SK-N-SH (cell line): ENCODE data around the gene PPP1R1B. TPM values are rescaled to one million over a fixed set of nuclear protein-coding genes. Genes with fewer than 3 reads are reported as not detected.
A peak's percentile ranks its signal among the peaks of the same experiment; 100 is the strongest.

Experiments used
- CTCF ChIA-PET: fragments of 300-600, 350-600 bp; formaldehyde crosslinking; extraction: SDS; loops from one replicate; lab custom pipeline; 2021; lab: Yijun Ruan, JAX
- POLR2A ChIA-PET: fragments of 350-600 bp; sonication (Branson Sonifier 250); formaldehyde crosslinking; extraction: SDS; loops from one replicate; lab custom pipeline; 2020; ENCODE audit warnings: antibody characterized with exemption, inconsistent platforms; lab: Yijun Ruan, JAX
- DNase-seq: peaks from one replicate; pipeline ENCODE4 v3.0.0; 2012
- H2AFZ ChIP-seq: fragments of 200-600 bp; sonication (generic); 2 replicates; pipeline ENCODE4 v1.8.1; 2016; ENCODE audit warnings: antibody characterized with exemption, mild to moderate bottlenecking, low read depth
- H3F3A ChIP-seq: fragments of 200-600 bp; sonication (generic); replicated peaks from 2 replicates; pipeline ENCODE3; 2016; ENCODE audit warnings: antibody characterized with exemption, mild to moderate bottlenecking; ENCODE audit not compliant: insufficient read depth
- H3K27ac ChIP-seq, 2 experiments: fragments of 200-500 bp in 1 of 2; fragments of 200-600 bp in 1 of 2; sonication (Bioruptor generic) in 1 of 2; sonication (generic), shearing (Covaris generic) in 1 of 2; 2 replicates each; pipeline versions ENCODE4 v1.5.1 to v1.6.1; 2014 to 2016; ENCODE audit warnings: low read depth in 2 of 2, inconsistent platforms in 1 of 2, low read length in 1 of 2, mild to moderate bottlenecking in 1 of 2, mixed read lengths in 1 of 2
- H3K27me3 ChIP-seq: fragments of 200-600 bp; sonication (generic), shearing (Covaris generic); 2 replicates; pipeline ENCODE4 v1.6.1; 2016; ENCODE audit warnings: mixed run types; ENCODE audit not compliant: insufficient read depth
- H3K36me3 ChIP-seq, 2 experiments: fragments of 200-500 bp in 1 of 2; fragments of 200-600 bp in 1 of 2; sonication (Bioruptor generic) in 1 of 2; sonication (generic) in 1 of 2; replicated peaks in 1 of 2; 2 replicates each; pipeline versions ENCODE3 to v1.5.1; 2014 to 2016; ENCODE audit warnings: low read length in 1 of 2, mild to moderate bottlenecking in 1 of 2; ENCODE audit not compliant: insufficient read depth in 2 of 2, control insufficient read depth in 1 of 2
- H3K4me1 ChIP-seq, 2 experiments: fragments of 200-500 bp in 1 of 2; fragments of 200-600 bp in 1 of 2; sonication (Bioruptor generic) in 1 of 2; sonication (generic), shearing (Covaris generic) in 1 of 2; 2 replicates each; pipeline versions ENCODE4 v1.5.1 to v1.6.1; 2014 to 2016; ENCODE audit warnings: low read depth in 1 of 2, low read length in 1 of 2, mixed run types in 1 of 2; ENCODE audit not compliant: insufficient read depth in 2 of 2, control insufficient read depth in 1 of 2
- H3K4me2 ChIP-seq: fragments of 200-600 bp; sonication (generic), shearing (Covaris generic); 2 replicates; pipeline ENCODE4 v1.6.1; 2017; ENCODE audit warnings: mixed run types
- H3K4me3 ChIP-seq, 2 experiments: fragments of 200-500 bp in 1 of 2; fragments of 200-600 bp in 1 of 2; sonication (Bioruptor generic) in 1 of 2; sonication (generic), shearing (Covaris generic) in 1 of 2; 2 replicates each; pipeline versions ENCODE4 v1.5.1 to v1.8.1; 2014 to 2016; ENCODE audit warnings: low read depth in 2 of 2, inconsistent platforms in 1 of 2, low read length in 1 of 2, mild to moderate bottlenecking in 1 of 2, mixed read lengths in 1 of 2, moderate library complexity in 1 of 2
- H3K79me2 ChIP-seq: fragments of 200-600 bp; sonication (generic); 2 replicates; pipeline ENCODE4 v1.8.1; 2017; ENCODE audit warnings: mild to moderate bottlenecking; ENCODE audit not compliant: insufficient read depth
- H3K9ac ChIP-seq: fragments of 200-600 bp; sonication (generic); 2 replicates; pipeline ENCODE4 v1.6.1; 2017; ENCODE audit warnings: mixed run types
- H3K9me2 ChIP-seq: fragments of 200-600 bp; sonication (generic); 2 replicates; pipeline ENCODE4 v1.6.1; 2017; ENCODE audit warnings: mixed run types
- H3K9me3 ChIP-seq: fragments of 200-600 bp; sonication (generic); 2 replicates; pipeline ENCODE4 v1.6.1; 2017; ENCODE audit warnings: mixed run types, mild to moderate bottlenecking, moderate library complexity
- H4K20me1 ChIP-seq: fragments of 200-600 bp; sonication (generic); 2 replicates; pipeline ENCODE4 v1.6.1; 2017; ENCODE audit warnings: mild to moderate bottlenecking, mixed run types; ENCODE audit not compliant: insufficient read depth
- CHD2 ChIP-seq: fragments of 150-350 bp; IDR thresholded peaks from 2 replicates; pipeline ENCODE4 v1.6.1; 2018; ENCODE audit warnings: low read length; ENCODE audit not compliant: partially characterized antibody
- EP300 ChIP-seq, 2 experiments: IDR thresholded peaks; 2 replicates each; pipeline versions ENCODE4 v1.4.0 to v1.6.1; 2012; ENCODE audit warnings: borderline replicate concordance in 1 of 2, low read depth in 1 of 2, low read length in 1 of 2
- EZH2phosphoT487 ChIP-seq: fragments of 200-600 bp; sonication (generic); IDR thresholded peaks from 2 replicates; pipeline ENCODE4 v1.6.1; 2017; ENCODE audit warnings: low read depth, mixed run types, mild to moderate bottlenecking, antibody characterized with exemption, moderate library complexity, borderline replicate concordance
- FOSL2 ChIP-seq: IDR thresholded peaks from 2 replicates; pipeline ENCODE4 v1.4.0; 2012; ENCODE audit warnings: low read depth, mild to moderate bottlenecking, moderate library complexity, borderline replicate concordance
- FOXJ3 ChIP-seq: sonication (generic); formaldehyde crosslinking; IDR thresholded peaks from 2 replicates; pipeline ENCODE4 v1.5.1; 2020; ENCODE audit warnings: mild to moderate bottlenecking, missing genetic modification reagents
- FOXM1 ChIP-seq: IDR thresholded peaks from 2 replicates; pipeline ENCODE4 v1.4.0; 2012; ENCODE audit warnings: low read depth, mild to moderate bottlenecking
- JUND ChIP-seq: IDR thresholded peaks from 2 replicates; pipeline ENCODE4 v1.4.0; 2012
- NFIC ChIP-seq: IDR thresholded peaks from 2 replicates; pipeline ENCODE4 v1.4.0; 2012; ENCODE audit warnings: borderline replicate concordance
- NRF1 ChIP-seq: IDR thresholded peaks from 2 replicates; pipeline ENCODE4 v1.6.1; 2012; ENCODE audit warnings: low read depth, mild to moderate bottlenecking, low read length
- RAD21 ChIP-seq: IDR thresholded peaks from 2 replicates; pipeline ENCODE4 v1.6.1; 2012; ENCODE audit warnings: mild to moderate bottlenecking, low read length
- SMC3 ChIP-seq: IDR thresholded peaks from 2 replicates; pipeline ENCODE4 v1.6.1; 2012; ENCODE audit warnings: low read depth, low read length, improper control_type of control experiment
- TAF1 ChIP-seq: IDR thresholded peaks from 2 replicates; pipeline ENCODE4 v1.6.1; 2012; ENCODE audit warnings: low read depth, mild to moderate bottlenecking, low read length, moderate library complexity, borderline replicate concordance
- USF1 ChIP-seq: IDR thresholded peaks from 2 replicates; pipeline ENCODE4 v1.4.0; 2012; ENCODE audit warnings: low read depth, borderline replicate concordance
- WGBS: methylation state at CpG from one replicate; pipeline ENCODE4 v1.1.6; 2017; ENCODE audit warnings: low lambda C conversion rate; 5-methylcytosine and 5-hydroxymethylcytosine counted together
- polyA plus RNA-seq, 3 experiments: library from polyadenylated mRNA; depleted of rRNA; stranded (reverse); fragments of >200 nt; gene quantifications; 2 replicates each; pipeline ENCODE4 v1.2.3, GENCODE V29; 2012
- TF ChIP-seq, protein P1 (sequence below): IDR thresholded peaks from 2 replicates; pipeline ENCODE4; 2012
- TF ChIP-seq, protein P2 (sequence below): fragments of 150-350 bp; IDR thresholded peaks from 2 replicates; pipeline ENCODE4 v1.6.1; 2016; ENCODE audit warnings: mild to moderate bottlenecking, low read depth, low read length
- TF ChIP-seq, protein P3 (sequence below): IDR thresholded peaks from 2 replicates; pipeline ENCODE4 v1.4.0; 2012; ENCODE audit warnings: low read depth, borderline replicate concordance
- TF ChIP-seq, protein P4 (sequence below): fragments of 200-600 bp; sonication (generic); IDR thresholded peaks from 2 replicates; pipeline ENCODE4 v1.6.1; 2017; ENCODE audit warnings: antibody characterized with exemption, mild to moderate bottlenecking, moderate library complexity

Gene PPP1R1B
- polyA plus RNA-seq, 1 of the 3 experiments (the other 2 are of a cell fraction), result 0.07 TPM

DNA sequence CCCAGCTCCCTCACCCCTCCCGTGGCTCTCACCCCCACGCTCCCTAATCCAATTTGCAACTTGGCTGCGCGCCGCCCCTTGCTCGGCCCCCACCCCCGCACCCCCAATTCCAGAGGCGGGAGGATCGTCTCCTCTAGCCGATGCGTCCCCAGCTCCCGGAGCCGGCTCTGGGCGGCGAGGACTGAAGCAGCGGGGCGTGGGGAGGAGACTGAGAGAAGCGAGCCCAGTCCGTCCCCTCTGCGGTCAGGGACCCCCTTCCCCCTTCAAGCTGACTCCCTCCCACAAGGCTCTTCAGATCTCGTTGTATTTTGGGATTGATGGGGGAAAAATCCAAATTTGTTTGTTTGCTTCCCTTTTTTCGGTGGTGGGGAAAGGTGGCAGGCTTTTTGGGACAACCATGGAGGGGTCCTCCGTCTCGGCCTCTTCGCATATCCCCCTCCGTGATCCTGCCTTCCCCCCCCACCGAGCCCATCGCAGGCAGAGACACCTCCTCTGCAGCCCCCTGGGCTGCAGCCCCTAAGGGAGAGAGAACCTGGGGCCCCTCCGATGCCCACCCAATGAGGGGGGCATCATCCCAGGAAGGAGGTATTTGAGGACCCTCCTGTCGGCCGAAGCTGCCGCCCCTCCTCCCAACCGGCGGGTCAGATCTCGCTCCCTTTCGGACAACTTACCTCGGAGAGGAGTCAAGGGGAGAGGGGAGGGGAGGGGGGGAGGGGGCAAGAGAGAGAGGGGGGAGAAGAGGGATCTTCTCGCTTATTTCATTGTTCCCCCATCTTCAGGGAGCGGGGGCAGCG lies 19.5 kb upstream of the PPP1R1B start:
- Histone ChIP-seq H3K9me2 (no peaks in the 10 kb centered on the region), H3F3A (no peaks in the 10 kb centered on the region), H2AFZ (no peak overlapping the region), H4K20me1 (0 out of 2 replicates have a peak, but pooled peaks cover 5% of the 10 kb centered on the region), H3K36me3 (no peaks in the 10 kb centered on the region), H3K79me2 (no peaks in the 10 kb centered on the region), H3K9ac (no peak overlapping the region), H3K4me3 (no peak overlapping the region), H3K27me3 (peaks cover 89% of the 10 kb centered on the region), H3K4me2 (no peak overlapping the region; the same call in 1 of the 2 replicates), H3K9me3 (no peaks in the 10 kb centered on the region), H3K4me1 (no peaks in the 10 kb centered on the region; a peak in 1 of 4 replicates), H3K27ac (no peak overlapping the region)
- POLR2A ChIA-PET, result interaction anchor here (0.7 kb wide), 1 partner anchor 8 kb away, joined by 3 read pairs; no protein-coding TSS in a partner anchor
- no peak for TF ChIP-seq FOSL2
- no peak for TF ChIP-seq FOXM1
- no peak for TF ChIP-seq FOXJ3 (CRISPR knock-in tag)
- TF ChIP-seq, protein P1, sequence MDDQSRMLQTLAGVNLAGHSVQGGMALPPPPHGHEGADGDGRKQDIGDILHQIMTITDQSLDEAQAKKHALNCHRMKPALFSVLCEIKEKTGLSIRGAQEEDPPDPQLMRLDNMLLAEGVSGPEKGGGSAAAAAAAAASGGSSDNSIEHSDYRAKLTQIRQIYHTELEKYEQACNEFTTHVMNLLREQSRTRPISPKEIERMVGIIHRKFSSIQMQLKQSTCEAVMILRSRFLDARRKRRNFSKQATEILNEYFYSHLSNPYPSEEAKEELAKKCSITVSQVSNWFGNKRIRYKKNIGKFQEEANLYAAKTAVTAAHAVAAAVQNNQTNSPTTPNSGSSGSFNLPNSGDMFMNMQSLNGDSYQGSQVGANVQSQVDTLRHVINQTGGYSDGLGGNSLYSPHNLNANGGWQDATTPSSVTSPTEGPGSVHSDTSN, result no peak
- TF ChIP-seq CHD2, result no peak
- TF ChIP-seq TAF1, result no peak
- TF ChIP-seq NFIC, result no peak
- TF ChIP-seq EZH2phosphoT487, result no peak
- no peak for TF ChIP-seq USF1
- no peak for DNase-seq
- CTCF ChIA-PET, result interaction anchor here (1.5 to 17.5 kb wide), 2 partner anchors 8 to 15 kb away, joined by 4 to 285 read pairs; partner anchors contain the start of gene PPP1R1B
- 8% methylated on average over 27 of the region's 40 CpGs for WGBS

GRCh38 chr17:39607851-39608130 lies 19.0 kb upstream of the PPP1R1B start, which contains the start of gene NEUROD2:
Gene NEUROD2 (minus strand): TSS chr17:39607920. CDS start chr17:39606599, 1,321 bp downstream.
- Histone ChIP-seq H2AFZ (no peak within 1 kb of the TSS), H3K27me3 (peaks cover 84% of the 10 kb centered on the region), H4K20me1 (0 out of 2 replicates have a peak, but pooled peaks cover 5% of the 10 kb centered on the region), H3K36me3 (no peaks in the 10 kb centered on the region), H3K4me2 (peak within 1 kb of the TSS; percentile 7; the same call in 1 of the 2 replicates), H3K27ac (no peak within 1 kb of the TSS), H3K4me1 (no peaks in the 10 kb centered on the region; a peak in 1 of 4 replicates), H3F3A (no peaks in the 10 kb centered on the region), H3K79me2 (no peaks in the 10 kb centered on the region), H3K4me3 (no peak within 1 kb of the TSS), H3K9me3 (no peaks in the 10 kb centered on the region), H3K9ac (no peak within 1 kb of the TSS), H3K9me2 (no peaks in the 10 kb centered on the region)
- ChIA-PET CTCF (interaction anchor here (1.5 to 17.5 kb wide), 2 partner anchors 9 to 14 kb away, joined by 4 to 285 read pairs; partner anchors contain the start of gene PPP1R1B), POLR2A (no interaction called here)
- WGBS, result 15% methylated on average over 20 of the region's 20 CpGs
- no peak for DNase-seq
- TF ChIP-seq NFIC, result no peak
- no peak for TF ChIP-seq EP300 (IDR thresholded peaks at IDR 0.05; ENCODE audit: borderline replicate concordance in 1 of 2, low read depth in 1 of 2, low read length in 1 of 2)
- TF ChIP-seq NRF1, result no peak
- TF ChIP-seq, protein P2, sequence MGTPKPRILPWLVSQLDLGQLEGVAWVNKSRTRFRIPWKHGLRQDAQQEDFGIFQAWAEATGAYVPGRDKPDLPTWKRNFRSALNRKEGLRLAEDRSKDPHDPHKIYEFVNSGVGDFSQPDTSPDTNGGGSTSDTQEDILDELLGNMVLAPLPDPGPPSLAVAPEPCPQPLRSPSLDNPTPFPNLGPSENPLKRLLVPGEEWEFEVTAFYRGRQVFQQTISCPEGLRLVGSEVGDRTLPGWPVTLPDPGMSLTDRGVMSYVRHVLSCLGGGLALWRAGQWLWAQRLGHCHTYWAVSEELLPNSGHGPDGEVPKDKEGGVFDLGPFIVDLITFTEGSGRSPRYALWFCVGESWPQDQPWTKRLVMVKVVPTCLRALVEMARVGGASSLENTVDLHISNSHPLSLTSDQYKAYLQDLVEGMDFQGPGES, result no peak
- TF ChIP-seq, protein P3, sequence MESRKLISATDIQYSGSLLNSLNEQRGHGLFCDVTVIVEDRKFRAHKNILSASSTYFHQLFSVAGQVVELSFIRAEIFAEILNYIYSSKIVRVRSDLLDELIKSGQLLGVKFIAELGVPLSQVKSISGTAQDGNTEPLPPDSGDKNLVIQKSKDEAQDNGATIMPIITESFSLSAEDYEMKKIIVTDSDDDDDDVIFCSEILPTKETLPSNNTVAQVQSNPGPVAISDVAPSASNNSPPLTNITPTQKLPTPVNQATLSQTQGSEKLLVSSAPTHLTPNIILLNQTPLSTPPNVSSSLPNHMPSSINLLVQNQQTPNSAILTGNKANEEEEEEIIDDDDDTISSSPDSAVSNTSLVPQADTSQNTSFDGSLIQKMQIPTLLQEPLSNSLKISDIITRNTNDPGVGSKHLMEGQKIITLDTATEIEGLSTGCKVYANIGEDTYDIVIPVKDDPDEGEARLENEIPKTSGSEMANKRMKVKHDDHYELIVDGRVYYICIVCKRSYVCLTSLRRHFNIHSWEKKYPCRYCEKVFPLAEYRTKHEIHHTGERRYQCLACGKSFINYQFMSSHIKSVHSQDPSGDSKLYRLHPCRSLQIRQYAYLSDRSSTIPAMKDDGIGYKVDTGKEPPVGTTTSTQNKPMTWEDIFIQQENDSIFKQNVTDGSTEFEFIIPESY, result no peak
- no peak for TF ChIP-seq JUND
- TF ChIP-seq, protein P1, result no peak
- no peak for TF ChIP-seq RAD21
- TF ChIP-seq EZH2phosphoT487, result no peak
- TF ChIP-seq, protein P4, sequence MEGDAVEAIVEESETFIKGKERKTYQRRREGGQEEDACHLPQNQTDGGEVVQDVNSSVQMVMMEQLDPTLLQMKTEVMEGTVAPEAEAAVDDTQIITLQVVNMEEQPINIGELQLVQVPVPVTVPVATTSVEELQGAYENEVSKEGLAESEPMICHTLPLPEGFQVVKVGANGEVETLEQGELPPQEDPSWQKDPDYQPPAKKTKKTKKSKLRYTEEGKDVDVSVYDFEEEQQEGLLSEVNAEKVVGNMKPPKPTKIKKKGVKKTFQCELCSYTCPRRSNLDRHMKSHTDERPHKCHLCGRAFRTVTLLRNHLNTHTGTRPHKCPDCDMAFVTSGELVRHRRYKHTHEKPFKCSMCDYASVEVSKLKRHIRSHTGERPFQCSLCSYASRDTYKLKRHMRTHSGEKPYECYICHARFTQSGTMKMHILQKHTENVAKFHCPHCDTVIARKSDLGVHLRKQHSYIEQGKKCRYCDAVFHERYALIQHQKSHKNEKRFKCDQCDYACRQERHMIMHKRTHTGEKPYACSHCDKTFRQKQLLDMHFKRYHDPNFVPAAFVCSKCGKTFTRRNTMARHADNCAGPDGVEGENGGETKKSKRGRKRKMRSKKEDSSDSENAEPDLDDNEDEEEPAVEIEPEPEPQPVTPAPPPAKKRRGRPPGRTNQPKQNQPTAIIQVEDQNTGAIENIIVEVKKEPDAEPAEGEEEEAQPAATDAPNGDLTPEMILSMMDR, result no peak
- TF ChIP-seq SMC3, result no peak
